ENCODE measurements around the gene SLMAP. TPM values are rescaled to one million over a fixed set of nuclear protein-coding genes. Genes with fewer than 3 reads are reported as not detected.

SLMAP gene, protein sequence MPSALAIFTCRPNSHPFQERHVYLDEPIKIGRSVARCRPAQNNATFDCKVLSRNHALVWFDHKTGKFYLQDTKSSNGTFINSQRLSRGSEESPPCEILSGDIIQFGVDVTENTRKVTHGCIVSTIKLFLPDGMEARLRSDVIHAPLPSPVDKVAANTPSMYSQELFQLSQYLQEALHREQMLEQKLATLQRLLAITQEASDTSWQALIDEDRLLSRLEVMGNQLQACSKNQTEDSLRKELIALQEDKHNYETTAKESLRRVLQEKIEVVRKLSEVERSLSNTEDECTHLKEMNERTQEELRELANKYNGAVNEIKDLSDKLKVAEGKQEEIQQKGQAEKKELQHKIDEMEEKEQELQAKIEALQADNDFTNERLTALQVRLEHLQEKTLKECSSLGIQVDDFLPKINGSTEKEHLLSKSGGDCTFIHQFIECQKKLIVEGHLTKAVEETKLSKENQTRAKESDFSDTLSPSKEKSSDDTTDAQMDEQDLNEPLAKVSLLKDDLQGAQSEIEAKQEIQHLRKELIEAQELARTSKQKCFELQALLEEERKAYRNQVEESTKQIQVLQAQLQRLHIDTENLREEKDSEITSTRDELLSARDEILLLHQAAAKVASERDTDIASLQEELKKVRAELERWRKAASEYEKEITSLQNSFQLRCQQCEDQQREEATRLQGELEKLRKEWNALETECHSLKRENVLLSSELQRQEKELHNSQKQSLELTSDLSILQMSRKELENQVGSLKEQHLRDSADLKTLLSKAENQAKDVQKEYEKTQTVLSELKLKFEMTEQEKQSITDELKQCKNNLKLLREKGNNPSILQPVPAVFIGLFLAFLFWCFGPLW
- total RNA-seq = 100 to 1,000 TPM; 104 to 369 (median 186) TPM

- TF ChIP-seq POLR2A (IDR thresholded peaks at IDR 0.05) = peak; percentile 64 to 65
- peak in 1 of 4 experiments; percentile 15 for TF ChIP-seq CTCF (IDR thresholded peaks at IDR 0.05)
- H3K4me1 ChIP-seq = peaks cover 0 to 4% of the 10 kb centered on the region in 2 donors
Measured at GRCh38 chr3:57755741-57756527, at the start of gene SLMAP. SLMAP (plus strand) TSS chr3:57756309; CDS start chr3:57757652, 1,343 bp downstream.

GRCh38 chr3:57706462-57706861 lies 49.6 kb upstream of the SLMAP start:
- no peak for DNase-seq
- H3K27ac ChIP-seq = no peak overlapping the region
- H3K4me1 ChIP-seq = no peaks in the 10 kb centered on the region
- H3K36me3 ChIP-seq = no peaks in the 10 kb centered on the region
- no peaks in the 10 kb centered on the region for H3K9me3 ChIP-seq
- intact Hi-C loops (cut with DNase I; ENCODE audit: low total_unique reads) = no loop called here
- TF ChIP-seq POLR2A (IDR thresholded peaks at IDR 0.05) (no peak), CTCF (IDR thresholded peaks at IDR 0.05) (no peak)
- no peak overlapping the region for H3K4me3 ChIP-seq
- no peaks in the 10 kb centered on the region for H3K27me3 ChIP-seq

More at GRCh38 chr3:57755741-57756527, at the start of gene SLMAP:
- Histone ChIP-seq H3K36me3 (no peaks in the 10 kb centered on the region), H3K9me3 (no peaks in the 10 kb centered on the region), H3K27me3 (no peaks in the 10 kb centered on the region), H3K4me3 (peak within 1 kb of the TSS; percentile 96 to 98), H3K27ac (peak within 1 kb of the TSS; percentile 91 to 92)
- intact Hi-C loops (cut with DNase I; ENCODE audit: low total_unique reads) = no loop called here
- DNase-seq = peak; percentile 96 to 97

DNA sequence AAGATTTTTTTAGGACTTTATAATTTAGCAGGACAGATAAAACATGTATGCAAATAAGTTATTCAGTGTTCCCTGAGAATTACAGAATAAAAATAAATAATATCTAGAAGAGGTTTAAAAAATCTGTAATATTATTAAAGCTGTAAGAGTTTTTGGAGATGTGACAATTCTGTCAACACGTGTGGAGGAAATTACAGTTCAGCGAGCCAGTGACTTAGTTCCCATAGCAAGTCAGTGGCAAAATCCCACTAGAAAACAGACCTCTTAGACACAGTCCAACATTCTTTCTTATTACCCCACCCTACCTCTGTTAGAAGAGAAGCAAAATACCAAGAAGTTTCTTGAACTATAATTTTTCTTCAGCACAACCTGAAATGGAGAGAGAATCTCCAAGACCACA lies 47.1 kb upstream of the SLMAP start:
- intact Hi-C loops (cut with DNase I; ENCODE audit: low total_unique reads) = no loop called here
- TF ChIP-seq CTCF (IDR thresholded peaks at IDR 0.05) (no peak), POLR2A (IDR thresholded peaks at IDR 0.05) (no peak)
- H3K27ac ChIP-seq = peak overlapping the region; percentile 11 to 33

DNA sequence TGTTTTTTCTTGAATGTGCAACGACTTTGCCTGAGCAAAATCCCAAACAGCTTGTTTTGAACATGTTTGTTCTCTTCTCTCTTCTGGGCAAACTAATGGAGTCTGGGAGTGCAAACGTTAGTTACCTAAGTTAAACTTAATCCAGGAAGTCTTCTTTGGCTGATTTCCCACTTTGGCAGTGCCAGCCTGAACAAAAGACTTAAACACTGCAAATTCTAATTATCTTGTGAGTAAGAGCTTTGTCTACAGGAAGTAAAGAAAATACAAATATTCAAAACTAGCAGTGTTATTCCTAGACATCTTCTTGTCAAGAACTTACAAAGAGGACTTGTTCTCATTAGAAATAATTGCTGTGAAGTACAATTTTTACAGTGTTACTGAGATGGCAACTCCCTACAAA lies 46.5 kb upstream of the SLMAP start:
- Histone ChIP-seq H3K4me3 (no peak overlapping the region), H3K4me1 (no peaks in the 10 kb centered on the region), H3K9me3 (no peaks in the 10 kb centered on the region), H3K27me3 (no peaks in the 10 kb centered on the region), H3K36me3 (no peaks in the 10 kb centered on the region), H3K27ac (peak overlapping the region; percentile 11 to 33)
- intact Hi-C loops (cut with DNase I; ENCODE audit: low total_unique reads) = no loop called here
- DNase-seq = no peak
- TF ChIP-seq CTCF (IDR thresholded peaks at IDR 0.05) (no peak), POLR2A (IDR thresholded peaks at IDR 0.05) (no peak)

More for the DNA sequence above, 47.1 kb upstream of the SLMAP start:
- no peak for DNase-seq
- H3K9me3 ChIP-seq = no peaks in the 10 kb centered on the region
- H3K4me1 ChIP-seq = no peaks in the 10 kb centered on the region
- no peaks in the 10 kb centered on the region for H3K36me3 ChIP-seq
- H3K4me3 ChIP-seq = no peak overlapping the region
- no peaks in the 10 kb centered on the region for H3K27me3 ChIP-seq

Measured in uterus (tissue), 4 donors.